Erythroblast (primary cell): Measurements from ENCODE around the gene NTM.

Experiments
- GATA1 ChIP-seq: IDR thresholded peaks from 2 replicates; pipeline ENCODE4 v1.6.1; 2011; ENCODE audit warnings: low read depth, mild to moderate bottlenecking, control low read depth, low read length, moderate library complexity
- POLR2A ChIP-seq: IDR thresholded peaks from 2 replicates; pipeline ENCODE4 v1.6.1; 2011; ENCODE audit warnings: mild to moderate bottlenecking, low read length

- TF ChIP-seq GATA1 (no peak), POLR2A (no peak)
These were observed 541.7 kb downstream of the NTM start for GRCh38 chr11:131912134-131912533.
